ENCODE results near the gene LRCOL1. TPM values are rescaled to one million over a fixed set of nuclear protein-coding genes. Genes with fewer than 3 reads are reported as not detected.
A peak's percentile ranks its signal among the peaks of the same experiment; 100 is the strongest.

Gene LRCOL1
- total and polyA plus RNA-seq, 2 of the 13 experiments (the other 11 are each of a cell fraction or from before 2014, with no cell fraction given) = not detected

- TF ChIP-seq ZNF646 (CRISPR knock-in tag; IDR thresholded peaks at IDR 0.05) = 0 out of 2 replicates have a peak, but pooled peaks have one; percentile 14
- TF ChIP-seq SP4 (CRISPR knock-in tag; IDR thresholded peaks at IDR 0.05) = peak; percentile 57; the same call in 1 of the 2 replicates
- peak; percentile 91 for TF ChIP-seq RAD21 (CRISPR knock-in tag; IDR thresholded peaks at IDR 0.05)
- peak; percentile 92 for TF ChIP-seq STAG1 (CRISPR knock-in tag; IDR thresholded peaks at IDR 0.05)
Measured at GRCh38 chr12:132614861-132615578, 4.6 kb upstream of the LRCOL1 start (continued).

- H3K27me3 ChIP-seq (ENCODE audit: control insufficient read depth in 1 of 2, insufficient read depth in 2 of 2, low read length in 2 of 2) = peaks cover 0 to 9% of the 10 kb centered on the region in 2 experiments; a peak in 4 of 5 replicates
- no peaks in the 10 kb centered on the region for H4K20me1 ChIP-seq (ENCODE audit: insufficient read depth, low read length)
- ChIA-PET POLR2A (interaction anchor here (1.2 kb wide), 1 partner anchor 14 kb away, joined by 3 read pairs; no protein-coding TSS in a partner anchor), CTCF (ENCODE audit: low intra/inter-chr PET ratio, low total read pairs) (interaction anchor here (1.6 to 3.2 kb wide), 3 partner anchors 13 to 199 kb away, joined by 5 to 36 read pairs (median 11); no protein-coding TSS in a partner anchor)
- peaks cover 6% of the 10 kb centered on the region for H3K4me1 ChIP-seq (ENCODE audit: insufficient read depth, low read length)
- FAIRE-seq (no peak), ATAC-seq (no peak), DNase-seq (ENCODE audit: low spot score) (no peak)
- intact Hi-C loops (cut with micrococcal nuclease; ENCODE audit: unreplicated experiment) = no loop called here
- no peak overlapping the region for H3K9ac ChIP-seq (ENCODE audit: insufficient read depth, low read depth, low read length)
- 11% methylated on average over 5 of the region's 5 CpGs for WGBS (ENCODE audit: low lambda C conversion rate)
- H3K4me3 ChIP-seq (replicated peaks in 1 of 3; ENCODE audit: insufficient read depth in 1 of 3, low read depth in 2 of 3, low read length in 3 of 3) = no peak overlapping the region
- no peak overlapping the region for H3K27ac ChIP-seq (ENCODE audit: extremely low read length, insufficient read depth, low read length)
- H2AFZ ChIP-seq (ENCODE audit: low read length) = no peak overlapping the region
- in situ Hi-C loops (cut with HindIII; ENCODE audit: extremely low pct_ligation_motif_present, low pct_unique_long_range_greater_than_20kb) = no loop called here
- H3K9me3 ChIP-seq (ENCODE audit: low read length) = peaks cover 31% of the 10 kb centered on the region
- no peaks in the 10 kb centered on the region for H3K36me3 ChIP-seq (replicated peaks in 1 of 2; ENCODE audit: control insufficient read depth in 1 of 2, insufficient read depth in 2 of 2, low read length in 2 of 2)
- H3K79me2 ChIP-seq (ENCODE audit: insufficient read depth, low read length) = no peaks in the 10 kb centered on the region
- no peak overlapping the region for H3K4me2 ChIP-seq (ENCODE audit: low read depth, low read length)
- BruUV-seq (replicated peaks) = no TSS peak
- TF ChIP-seq ZNF121 (CRISPR knock-in tag; IDR thresholded peaks at IDR 0.05) (peak; percentile 86), THAP8 (CRISPR knock-in tag; IDR thresholded peaks at IDR 0.05; ENCODE audit: borderline replicate concordance) (no peak), HOMEZ (CRISPR knock-in tag; IDR thresholded peaks at IDR 0.05; ENCODE audit: low read depth) (no peak), ZMYM3 (CRISPR knock-in tag; IDR thresholded peaks at IDR 0.05) (peak; percentile 38; the same call in 1 of the 2 replicates), MYC (CRISPR knock-in tag; IDR thresholded peaks at IDR 0.05; ENCODE audit: borderline replicate concordance) (no peak), MBNL3 (CRISPR knock-in tag; conservative IDR thresholded peaks at IDR 0.05) (no peak), ZNF749 (CRISPR knock-in tag; IDR thresholded peaks at IDR 0.05; ENCODE audit: borderline replicate concordance) (no peak)
Measured at GRCh38 chr12:132614029-132614428, 3.6 kb upstream of the LRCOL1 start.

All from HepG2 (cell line).